Measurements from ENCODE around the gene HES3. TPM values are rescaled to one million over a fixed set of nuclear protein-coding genes. Genes with fewer than 3 reads are reported as not detected.

Gene HES3
- total RNA-seq, 4 donors from 2014 or later = not detected

GRCh38 chr1:6254691-6255090, 10.7 kb downstream of the HES3 start:
- TF ChIP-seq CTCF (IDR thresholded peaks at IDR 0.05; ENCODE audit: low read depth) = no peak

GRCh38 chr1:6256645-6257044, 12.7 kb downstream of the HES3 start:
- no peak for TF ChIP-seq CTCF (IDR thresholded peaks at IDR 0.05; ENCODE audit: low read depth)

- TF ChIP-seq CTCF (IDR thresholded peaks at IDR 0.05; ENCODE audit: low read depth) = no peak
Observed at GRCh38 chr1:6257541-6258069, 13.6 kb downstream of the HES3 start.

- TF ChIP-seq CTCF (IDR thresholded peaks at IDR 0.05; ENCODE audit: low read depth) = no peak
Observed at GRCh38 chr1:6258675-6259074, 14.7 kb downstream of the HES3 start.

GRCh38 chr1:6259491-6260362, 15.7 kb downstream of the HES3 start:
- no peak for TF ChIP-seq CTCF (IDR thresholded peaks at IDR 0.05; ENCODE audit: low read depth)

- no peak for TF ChIP-seq CTCF (IDR thresholded peaks at IDR 0.05; ENCODE audit: low read depth)
Observed at GRCh38 chr1:6260433-6260934, 16.5 kb downstream of the HES3 start.

- no peak for TF ChIP-seq CTCF (IDR thresholded peaks at IDR 0.05; ENCODE audit: low read depth)
Observed at GRCh38 chr1:6260961-6261614, 17.1 kb downstream of the HES3 start, which contains the start of gene GPR153. Gene GPR153, minus strand, starts transcription at chr1:6261098. Its CDS starts 6,193 bp downstream, at chr1:6254905.

Measured in subcutaneous adipose tissue (tissue), 4 donors.